Measurements from ENCODE around the gene IQCN.

GRCh38 chr19:18319591-18320135, 45.4 kb upstream of the IQCN start:
- no peak for TF ChIP-seq POLR2AphosphoS5 (IDR thresholded peaks at IDR 0.05; ENCODE audit: low read depth, low read length)
- no peak for TF ChIP-seq REST (IDR thresholded peaks at IDR 0.05; ENCODE audit: insufficient read depth in 1 of 2, low read depth in 2 of 2, low read length in 2 of 2)
- TF ChIP-seq TAF1 (IDR thresholded peaks at IDR 0.05; ENCODE audit: borderline replicate concordance, insufficient read depth, low read length) = no peak
- TF ChIP-seq SIN3A (IDR thresholded peaks at IDR 0.05; ENCODE audit: borderline replicate concordance, insufficient read depth, low read length) = no peak

Measured in PFSK-1 (cell line).